ENCODE results near the gene TACSTD2.
"Not testable (repeated sequence)": the region's sequence is repeated elsewhere in the genome, so short reads cannot be mapped to it uniquely, and the experiment has no call there.

Gene TACSTD2

GRCh38 chr1:58587667-58588066 is 10.6 kb upstream of the TACSTD2 start:
- no peak for DNase-seq

- DNase-seq: no peak
These were observed 9.2 kb upstream of the TACSTD2 start for GRCh38 chr1:58586271-58586670.

GRCh38 chr1:58585581-58586151 is 8.6 kb upstream of the TACSTD2 start:
- peak; percentile 25 for DNase-seq

- DNase-seq: no peak
These were observed 8.1 kb upstream of the TACSTD2 start for GRCh38 chr1:58585166-58585565.

- peak; percentile 96 for DNase-seq
These were observed 7.2 kb upstream of the TACSTD2 start for GRCh38 chr1:58584082-58584895.

GRCh38 chr1:58583496-58583895 is 6.4 kb upstream of the TACSTD2 start:
- DNase-seq: no peak

- not testable (repeated sequence) for DNase-seq
These were observed 5.1 kb upstream of the TACSTD2 start for GRCh38 chr1:58582143-58582542.

- no peak for DNase-seq
These were observed 4.6 kb upstream of the TACSTD2 start for GRCh38 chr1:58581641-58582040.

- no peak for DNase-seq
These were observed 3.1 kb upstream of the TACSTD2 start for GRCh38 chr1:58580186-58580585.

- DNase-seq: no peak
These were observed 590 bp upstream of the TACSTD2 start for GRCh38 chr1:58577654-58578030.

- no peak for DNase-seq
These were observed 726 bp downstream of the TACSTD2 start for GRCh38 chr1:58576325-58576726.

GRCh38 chr1:58575551-58576324 is 1.3 kb downstream of the TACSTD2 start:
- no peak for DNase-seq

- no peak for DNase-seq
These were observed 2.2 kb downstream of the TACSTD2 start for GRCh38 chr1:58574816-58575215.

- no peak for DNase-seq
These were observed 3.1 kb downstream of the TACSTD2 start for GRCh38 chr1:58573705-58574591.

- DNase-seq: no peak
These were observed 3.9 kb downstream of the TACSTD2 start for GRCh38 chr1:58573138-58573537.

- DNase-seq: no peak
These were observed 4.4 kb downstream of the TACSTD2 start for GRCh38 chr1:58572690-58573089.

- DNase-seq: no peak
These were observed 5.4 kb downstream of the TACSTD2 start for GRCh38 chr1:58571616-58572015.

- no peak for DNase-seq
These were observed 6.2 kb downstream of the TACSTD2 start for GRCh38 chr1:58570817-58571216.

- no peak for DNase-seq
These were observed 7.0 kb downstream of the TACSTD2 start for GRCh38 chr1:58570094-58570493.

GRCh38 chr1:58568911-58569310 is 8.1 kb downstream of the TACSTD2 start:
- no peak for DNase-seq

- DNase-seq: no peak
These were observed 8.7 kb downstream of the TACSTD2 start for GRCh38 chr1:58568271-58568860.

GRCh38 chr1:58566339-58566738 is 10.7 kb downstream of the TACSTD2 start:
- DNase-seq: no peak
